ENCODE results near the gene HOXA11. TPM values are rescaled to one million over a fixed set of nuclear protein-coding genes. Genes with fewer than 3 reads are reported as not detected.

The HOXA11 gene
- total and polyA plus RNA-seq, 8 donors, result 5.2 TPM; not detected in 7

DNA sequence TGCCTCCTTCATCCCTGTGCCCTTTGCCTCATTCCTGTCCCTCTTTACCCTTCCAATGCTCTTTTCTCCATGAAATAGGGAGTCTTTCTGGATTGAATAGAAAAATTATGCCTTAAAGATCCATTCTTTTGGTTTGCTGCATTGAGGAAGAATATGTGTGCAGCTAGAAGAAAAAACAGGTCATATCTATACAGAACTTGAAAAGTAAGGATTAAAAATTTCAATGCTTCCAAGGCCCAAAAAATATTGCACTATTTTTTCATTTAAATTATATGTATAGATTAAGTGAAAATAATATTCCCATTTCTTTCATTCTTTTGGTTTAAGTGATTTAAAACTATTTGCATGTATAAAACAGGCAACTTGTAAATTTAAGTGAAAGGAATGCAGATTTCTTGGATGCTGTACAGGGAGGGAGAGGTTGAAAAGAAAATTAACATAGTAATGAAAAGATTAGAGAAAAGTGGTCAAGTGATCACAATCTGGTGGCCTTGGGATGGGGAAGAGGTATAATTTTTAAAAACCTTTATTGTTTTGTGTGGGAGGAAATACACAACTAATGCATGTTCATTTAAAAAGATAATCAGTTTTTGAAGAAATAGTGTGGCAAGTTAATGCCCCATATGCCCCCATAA lies 39.0 kb upstream of the HOXA11 start:
- no peaks in the 10 kb centered on the region for H3K9me3 ChIP-seq
- H3K27ac ChIP-seq, result no peak overlapping the region
- intact Hi-C loops (cut with DNase I; ENCODE audit: low total_unique reads), result no loop called here
- no peaks in the 10 kb centered on the region for H3K36me3 ChIP-seq
- H3K4me1 ChIP-seq, result peaks cover 0 to 18% (median 10%) of the 10 kb centered on the region in 4 donors
- H3K27me3 ChIP-seq, result peaks cover 9 to 99% (median 71%) of the 10 kb centered on the region in 3 donors
- TF ChIP-seq POLR2AphosphoS5 (IDR thresholded peaks at IDR 0.05) (no peak), POLR2A (IDR thresholded peaks at IDR 0.05) (no peak), EP300 (IDR thresholded peaks at IDR 0.05) (no peak)
- TF ChIP-seq, protein P1, sequence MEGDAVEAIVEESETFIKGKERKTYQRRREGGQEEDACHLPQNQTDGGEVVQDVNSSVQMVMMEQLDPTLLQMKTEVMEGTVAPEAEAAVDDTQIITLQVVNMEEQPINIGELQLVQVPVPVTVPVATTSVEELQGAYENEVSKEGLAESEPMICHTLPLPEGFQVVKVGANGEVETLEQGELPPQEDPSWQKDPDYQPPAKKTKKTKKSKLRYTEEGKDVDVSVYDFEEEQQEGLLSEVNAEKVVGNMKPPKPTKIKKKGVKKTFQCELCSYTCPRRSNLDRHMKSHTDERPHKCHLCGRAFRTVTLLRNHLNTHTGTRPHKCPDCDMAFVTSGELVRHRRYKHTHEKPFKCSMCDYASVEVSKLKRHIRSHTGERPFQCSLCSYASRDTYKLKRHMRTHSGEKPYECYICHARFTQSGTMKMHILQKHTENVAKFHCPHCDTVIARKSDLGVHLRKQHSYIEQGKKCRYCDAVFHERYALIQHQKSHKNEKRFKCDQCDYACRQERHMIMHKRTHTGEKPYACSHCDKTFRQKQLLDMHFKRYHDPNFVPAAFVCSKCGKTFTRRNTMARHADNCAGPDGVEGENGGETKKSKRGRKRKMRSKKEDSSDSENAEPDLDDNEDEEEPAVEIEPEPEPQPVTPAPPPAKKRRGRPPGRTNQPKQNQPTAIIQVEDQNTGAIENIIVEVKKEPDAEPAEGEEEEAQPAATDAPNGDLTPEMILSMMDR (IDR thresholded peaks at IDR 0.05), result no peak
- no peak for DNase-seq
- no peak overlapping the region for H3K4me3 ChIP-seq

DNA sequence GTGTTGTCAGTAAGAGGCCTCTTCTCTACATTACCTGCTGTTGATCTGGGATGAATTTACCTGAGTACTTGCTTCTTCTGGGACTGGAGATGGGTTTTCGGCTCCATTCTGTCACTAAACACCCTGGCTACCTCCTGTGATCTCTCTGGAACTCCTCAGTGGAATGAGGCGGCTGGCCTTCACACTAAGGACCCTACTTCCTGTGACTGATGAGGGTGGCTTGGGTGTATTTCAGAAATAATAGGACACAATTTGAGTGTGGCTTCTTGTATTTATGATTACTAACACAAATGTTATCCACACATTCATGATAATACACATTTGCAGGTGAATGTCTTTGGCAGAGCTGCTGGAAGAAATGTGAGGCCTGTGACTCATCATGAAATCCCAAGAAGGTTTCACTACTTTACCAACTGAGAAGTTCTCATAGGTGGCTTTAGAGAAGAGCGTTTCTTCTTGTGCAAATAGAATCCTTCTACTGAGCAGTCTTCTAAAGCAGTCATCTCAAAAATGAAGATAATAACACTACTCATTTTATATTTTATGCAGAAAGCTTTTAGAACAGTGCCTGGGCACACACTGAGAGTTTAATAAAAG lies 36.3 kb upstream of the HOXA11 start:
- H3K27ac ChIP-seq, result no peak overlapping the region
- intact Hi-C loops (cut with DNase I; ENCODE audit: low total_unique reads), result no loop called here
- TF ChIP-seq, protein P1 (IDR thresholded peaks at IDR 0.05), result no peak
- TF ChIP-seq POLR2A (IDR thresholded peaks at IDR 0.05), result no peak
- TF ChIP-seq POLR2AphosphoS5 (IDR thresholded peaks at IDR 0.05), result no peak
- TF ChIP-seq EP300 (IDR thresholded peaks at IDR 0.05), result no peak
- no peaks in the 10 kb centered on the region for H3K9me3 ChIP-seq
- no peak overlapping the region for H3K4me3 ChIP-seq
- WGBS, 5 donors, result 79 to 87% (median 83%) methylated on average over 3 of the region's 3 CpGs
- DNase-seq, result no peak
- H3K4me1 ChIP-seq, result peaks cover 0 to 18% (median 10%) of the 10 kb centered on the region in 4 donors
- H3K36me3 ChIP-seq, result no peaks in the 10 kb centered on the region
- peaks cover 9 to 100% (median 78%) of the 10 kb centered on the region in 3 donors for H3K27me3 ChIP-seq

DNA sequence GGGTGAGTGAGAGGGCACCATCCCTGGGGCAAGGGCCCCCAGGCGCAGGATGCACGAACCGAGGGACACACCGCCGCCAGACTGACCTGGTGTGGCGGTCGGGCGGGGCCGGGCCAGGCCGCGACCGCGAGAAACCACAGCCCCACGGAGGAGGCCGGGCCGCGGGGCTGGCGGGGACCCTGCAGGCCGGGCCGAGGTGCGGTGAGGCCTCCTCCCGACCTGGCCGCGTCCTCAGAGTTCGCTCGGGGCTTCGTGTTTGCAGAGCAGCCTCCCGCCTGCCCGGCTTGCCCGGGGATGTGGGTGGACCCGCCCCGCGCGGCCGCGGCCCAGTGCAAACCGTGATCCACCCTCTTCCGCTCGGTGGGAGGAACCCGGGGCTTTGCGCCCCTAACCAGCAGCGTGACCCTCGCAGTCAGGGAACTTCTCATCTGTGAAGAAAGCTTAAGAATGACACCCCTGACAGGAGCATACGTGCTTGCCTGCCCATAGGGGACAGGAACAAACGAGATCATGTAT lies 35.5 kb upstream of the HOXA11 start:
- intact Hi-C loops (cut with DNase I; ENCODE audit: low total_unique reads), result no loop called here
- DNase-seq, result no peak
- 9 to 15% (median 11%) methylated on average over 22 to 45 of the region's 45 CpGs for WGBS, 5 donors
- H3K36me3 ChIP-seq, result no peaks in the 10 kb centered on the region
- H3K27me3 ChIP-seq, result peaks cover 4 to 100% (median 70%) of the 10 kb centered on the region in 3 donors
- peak overlapping the region in 2 of 4 donors; percentile 27 to 36 for H3K4me3 ChIP-seq
- H3K9me3 ChIP-seq, result no peaks in the 10 kb centered on the region
- H3K27ac ChIP-seq, result no peak overlapping the region
- H3K4me1 ChIP-seq, result peaks cover 0 to 14% (median 9%) of the 10 kb centered on the region in 4 donors
- TF ChIP-seq, protein P1 (IDR thresholded peaks at IDR 0.05), result no peak
- TF ChIP-seq POLR2A (IDR thresholded peaks at IDR 0.05) (no peak), POLR2AphosphoS5 (IDR thresholded peaks at IDR 0.05) (no peak), EP300 (IDR thresholded peaks at IDR 0.05) (no peak)

DNA sequence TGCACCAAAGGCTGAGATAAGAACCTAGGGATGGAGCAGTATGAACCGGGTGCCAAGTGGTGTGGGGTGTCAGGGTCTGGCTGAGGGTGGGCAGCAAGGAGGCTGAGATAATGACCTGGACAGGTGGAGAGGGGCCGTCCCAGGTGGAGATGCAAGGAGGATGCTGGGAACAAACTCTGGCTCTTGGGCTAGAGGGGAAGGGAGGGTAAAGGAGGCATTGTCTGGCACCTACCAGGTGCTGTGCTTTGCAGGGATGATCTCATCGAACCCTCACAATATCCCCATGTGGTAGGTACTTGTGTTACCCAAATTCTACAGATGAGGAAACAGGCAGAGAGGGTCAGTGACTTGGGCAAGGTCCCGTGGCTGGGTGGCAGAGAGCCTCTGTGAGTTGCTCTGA lies 34.8 kb upstream of the HOXA11 start:
- DNase-seq, result no peak
- H3K4me1 ChIP-seq, result peaks cover 0 to 8% (median 5%) of the 10 kb centered on the region in 4 donors
- no peaks in the 10 kb centered on the region for H3K36me3 ChIP-seq
- H3K4me3 ChIP-seq, result no peak overlapping the region
- TF ChIP-seq, protein P1 (IDR thresholded peaks at IDR 0.05), result no peak
- TF ChIP-seq EP300 (IDR thresholded peaks at IDR 0.05) (no peak), POLR2A (IDR thresholded peaks at IDR 0.05) (no peak), POLR2AphosphoS5 (IDR thresholded peaks at IDR 0.05) (no peak)
- no peak overlapping the region for H3K27ac ChIP-seq
- 52 to 65% (median 61%) methylated on average over 4 of the region's 4 CpGs for WGBS, 5 donors
- intact Hi-C loops (cut with DNase I; ENCODE audit: low total_unique reads), result no loop called here
- no peaks in the 10 kb centered on the region for H3K9me3 ChIP-seq
- H3K27me3 ChIP-seq, result peaks cover 0 to 100% (median 63%) of the 10 kb centered on the region in 3 donors
